Endothelial cell of umbilical vein (primary cell): ENCODE results near the gene CD68. TPM values are rescaled to one million over a fixed set of nuclear protein-coding genes. Genes with fewer than 3 reads are reported as not detected.

Experiments used
- BruUV-seq: library from RNA; stranded (reverse); fragments of 400-500 nt; replicated peaks from 2 replicates; lab custom pipeline; 2021; lab: Mats Ljungman, UMichigan
- CTCF ChIA-PET: fragments of 300-600, 350-600 bp; sonication (Branson Sonifier 250); formaldehyde crosslinking; loops from one replicate; lab custom pipeline; 2021; ENCODE audit warnings: antibody characterized with exemption, inconsistent platforms; lab: Charles Lee
- POLR2A ChIA-PET: fragments of 300-600, 350-600 bp; sonication (Branson Sonifier 250); formaldehyde crosslinking; loops from one replicate; lab custom pipeline; 2021; ENCODE audit warnings: antibody characterized with exemption, inconsistent platforms; lab: Charles Lee
- DNase-seq: peaks from one replicate; pipeline ENCODE4 v3.0.0-alpha.2; 2011; ENCODE audit warnings: low read depth, low spot score
- FAIRE-seq: peaks from 2 replicates; lab custom pipeline; 2011; peaks lifted over from hg19 to GRCh38; lab: Jason Lieb, UNC
- H2AFZ ChIP-seq: 2 replicates; pipeline ENCODE4 v1.6.0; 2012; ENCODE audit warnings: low read depth, low read length, control low read depth, inconsistent platforms
- H3K27ac ChIP-seq: 2 replicates; pipeline ENCODE4 v1.5.1; 2011; ENCODE audit warnings: low read depth, mild to moderate bottlenecking, control low read depth, low read length, moderate library complexity; ENCODE audit not compliant: insufficient read depth
- H3K27me3 ChIP-seq, 2 experiments: 2 replicates each; pipeline versions ENCODE4 v1.6.0 to v1.6.1; 2011; ENCODE audit warnings: low read length in 2 of 2, mixed read lengths in 1 of 2; ENCODE audit not compliant: control insufficient read depth in 2 of 2, insufficient read depth in 2 of 2
- H3K36me3 ChIP-seq, 2 experiments: 2 replicates in 1 of 2; 3 replicates in 1 of 2; pipeline ENCODE4 v1.5.1; 2011; ENCODE audit warnings: low read length in 2 of 2, mild to moderate bottlenecking in 1 of 2, moderate library complexity in 1 of 2; ENCODE audit not compliant: control insufficient read depth in 2 of 2, insufficient read depth in 2 of 2; ENCODE audit errors: extremely low read depth in 1 of 2
- H3K4me1 ChIP-seq: 3 replicates; pipeline ENCODE4 v1.5.1; 2011; ENCODE audit warnings: mild to moderate bottlenecking, low read length; ENCODE audit not compliant: control insufficient read depth, insufficient read depth; ENCODE audit errors: extremely low read depth
- H3K4me2 ChIP-seq: 2 replicates; pipeline ENCODE4 v1.6.1; 2011; ENCODE audit warnings: low read length, control low read depth, mixed read lengths; ENCODE audit not compliant: insufficient read depth
- H3K4me3 ChIP-seq, 3 experiments: fragments of 200-600 bp in 1 of 3; sonication (generic), shearing (Covaris generic) in 1 of 3; replicated peaks in 1 of 3; 2 replicates each; pipeline ENCODE4 v1.5.1; 2011 to 2016; ENCODE audit warnings: control low read depth in 3 of 3, low read length in 3 of 3, mild to moderate bottlenecking in 2 of 3, inconsistent platforms in 1 of 3, low read depth in 1 of 3, moderate library complexity in 1 of 3; ENCODE audit not compliant: insufficient read depth in 1 of 3
- H3K79me2 ChIP-seq: 2 replicates; pipeline ENCODE4 v1.6.0; 2012; ENCODE audit warnings: low read length, inconsistent platforms; ENCODE audit not compliant: control insufficient read depth, insufficient read depth
- H3K9ac ChIP-seq: replicated peaks from 2 replicates; pipeline ENCODE3; 2011; ENCODE audit warnings: low read length, control low read depth; ENCODE audit not compliant: insufficient read depth; ENCODE audit errors: extremely low read depth
- H3K9me1 ChIP-seq: replicated peaks from 3 replicates; pipeline ENCODE4 v1.6.0; 2011; ENCODE audit warnings: mild to moderate bottlenecking, low read length; ENCODE audit not compliant: control insufficient read depth, insufficient read depth; ENCODE audit errors: extremely low read depth
- H3K9me3 ChIP-seq: replicated peaks from 2 replicates; pipeline ENCODE4 v1.5.1; 2012; ENCODE audit warnings: low read length, inconsistent platforms; ENCODE audit not compliant: control insufficient read depth, insufficient read depth
- H4K20me1 ChIP-seq: replicated peaks from 2 replicates; pipeline ENCODE3; 2011; ENCODE audit warnings: mild to moderate bottlenecking, low read length; ENCODE audit not compliant: control insufficient read depth, insufficient read depth; ENCODE audit errors: extremely low read depth
- CTCF ChIP-seq, 2 donors: IDR thresholded peaks; 1 replicate in 1 of 2; 2 replicates in 1 of 2; pipeline ENCODE4 v1.5.1; 2011; ENCODE audit warnings: low read length in 2 of 2, mild to moderate bottlenecking in 2 of 2, moderate library complexity in 2 of 2, control low read depth in 1 of 2, inconsistent platforms in 1 of 2, low read depth in 1 of 2; ENCODE audit not compliant: insufficient read depth in 1 of 2; ENCODE audit errors: extremely low read depth in 1 of 2
- EZH2 ChIP-seq: IDR thresholded peaks from 2 replicates; pipeline ENCODE4 v1.6.1; 2012; ENCODE audit warnings: borderline replicate concordance, low read depth, mild to moderate bottlenecking, moderate library complexity, low read length, inconsistent platforms; ENCODE audit not compliant: severe bottlenecking
- FOS ChIP-seq: IDR thresholded peaks from 2 replicates; pipeline ENCODE4 v1.6.1; 2011; ENCODE audit warnings: mild to moderate bottlenecking, low read length, moderate library complexity, borderline replicate concordance; ENCODE audit not compliant: insufficient read depth
- GATA2 ChIP-seq: IDR thresholded peaks from 2 replicates; pipeline ENCODE4 v1.7.0; 2011; ENCODE audit warnings: low read depth, mild to moderate bottlenecking, moderate library complexity, mixed read lengths, low read length; ENCODE audit not compliant: insufficient read length, insufficient read depth
- JUN ChIP-seq: IDR thresholded peaks from 2 replicates; pipeline ENCODE4 v1.6.1; 2011; ENCODE audit warnings: borderline replicate concordance, low read depth; ENCODE audit not compliant: insufficient read length, insufficient read depth
- MYC ChIP-seq: IDR thresholded peaks from one replicate; pipeline ENCODE4 v1.6.1; 2011; ENCODE audit warnings: mild to moderate bottlenecking, low read depth, low read length
- POLR2A ChIP-seq: IDR thresholded peaks from 2 replicates; pipeline ENCODE4 v1.6.1; 2012; ENCODE audit warnings: low read depth, mild to moderate bottlenecking, control low read depth, low read length
- POLR2AphosphoS5 ChIP-seq: IDR thresholded peaks from 2 replicates; pipeline ENCODE4 v1.6.1; 2012; ENCODE audit warnings: low read depth, mild to moderate bottlenecking, control low read depth, low read length, moderate library complexity; ENCODE audit not compliant: insufficient read depth
- dilution Hi-C: fragments of 300-500 bp; cut with MboI; formaldehyde crosslinking; loops from one replicate; pipeline ENCODE4 v1.15.0; 2019; ENCODE audit warnings: low sequenced_read_pairs; ENCODE audit not compliant: extremely low pct_ligation_motif_present
- intact Hi-C: fragments of 100-400 bp; cut with micrococcal nuclease; formaldehyde crosslinking; loops from one replicate; pipeline ENCODE4 v1.10.0; 2022
- polyA plus RNA-seq, 4 experiments: library from polyadenylated mRNA; depleted of rRNA in 3 of 4; stranded (reverse) in 3 of 4; unstranded in 1 of 4; fragments of >200 nt; gene quantifications; 2 replicates each; pipeline versions ENCODE4 v1.2.1 to v1.2.3, GENCODE V29; 2011 to 2012; ENCODE audit warnings: missing spikeins in 1 of 4
- total RNA-seq: library from RNA; stranded (reverse); gene quantifications from 2 replicates; pipeline ENCODE4 v1.2.3, GENCODE V29; 2021
- TF ChIP-seq, protein P1 (sequence below): IDR thresholded peaks from 2 replicates; pipeline ENCODE4 v1.6.1; 2011; ENCODE audit not compliant: insufficient read depth, insufficient read length

CD68 gene
- total and polyA plus RNA-seq, 2 donors (not counting 3 experiments of a cell fraction or from before 2014, with no cell fraction given): 2.9 to 30.8 TPM

DNA sequence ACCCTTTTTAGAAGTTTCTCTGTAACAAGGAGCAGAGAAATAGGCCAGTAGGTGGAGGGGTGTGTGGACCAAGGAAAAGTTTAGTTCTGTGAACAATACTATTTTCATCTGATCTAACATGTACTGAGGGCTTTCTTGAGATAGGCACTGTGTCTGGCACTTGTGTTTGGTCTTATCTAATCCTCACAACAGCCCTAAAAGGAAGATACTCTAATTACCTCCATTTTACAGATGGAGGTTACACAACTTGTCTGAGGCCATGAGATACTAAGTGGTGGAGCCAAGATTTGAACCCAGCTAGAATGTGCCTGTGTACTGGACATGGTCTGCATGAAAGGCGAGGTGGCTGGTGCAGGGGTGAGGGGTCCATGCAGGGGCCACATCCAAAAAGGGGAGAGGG is 26.1 kb upstream of the CD68 start:
- ChIA-PET CTCF (interaction anchor here (4.7 kb wide), 1 partner anchor 39 kb away, joined by 25 read pairs; no protein-coding TSS in a partner anchor), POLR2A (no interaction called here)
- Histone ChIP-seq H3K27ac (no peak overlapping the region), H3K27me3 (no peaks in the 10 kb centered on the region), H3K4me3 (no peak overlapping the region), H3K9ac (no peak overlapping the region), H3K9me1 (no peaks in the 10 kb centered on the region), H3K36me3 (no peaks in the 10 kb centered on the region), H3K9me3 (no peaks in the 10 kb centered on the region), H3K79me2 (no peaks in the 10 kb centered on the region), H3K4me2 (no peak overlapping the region), H2AFZ (no peak overlapping the region), H3K4me1 (peaks cover 19% of the 10 kb centered on the region), H4K20me1 (no peaks in the 10 kb centered on the region)
- dilution Hi-C loops: no loop called here
- FAIRE-seq (no peak), DNase-seq (no peak)
- no peak for TF ChIP-seq POLR2AphosphoS5
- TF ChIP-seq GATA2: no peak
- TF ChIP-seq EZH2: no peak
- TF ChIP-seq POLR2A: no peak
- TF ChIP-seq, protein P1, sequence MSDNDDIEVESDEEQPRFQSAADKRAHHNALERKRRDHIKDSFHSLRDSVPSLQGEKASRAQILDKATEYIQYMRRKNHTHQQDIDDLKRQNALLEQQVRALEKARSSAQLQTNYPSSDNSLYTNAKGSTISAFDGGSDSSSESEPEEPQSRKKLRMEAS: no peak
- TF ChIP-seq MYC: no peak
- TF ChIP-seq FOS: no peak
- TF ChIP-seq JUN: no peak
- no peak for TF ChIP-seq CTCF (IDR thresholded peaks at IDR 0.05; ENCODE audit: extremely low read depth in 1 of 2, insufficient read depth in 1 of 2, low read depth in 1 of 2, low read length in 2 of 2)
- intact Hi-C loops: no loop called here
- no TSS peak for BruUV-seq
